Measurements from ENCODE around the gene ARHGAP29. TPM values are rescaled to one million over a fixed set of nuclear protein-coding genes. Genes with fewer than 3 reads are reported as not detected.

The ARHGAP29 gene
- total and polyA plus RNA-seq, 7 experiments from 2014 or later, result 0.02 to 0.37 (median 0.13) TPM; not detected in 4

DNA sequence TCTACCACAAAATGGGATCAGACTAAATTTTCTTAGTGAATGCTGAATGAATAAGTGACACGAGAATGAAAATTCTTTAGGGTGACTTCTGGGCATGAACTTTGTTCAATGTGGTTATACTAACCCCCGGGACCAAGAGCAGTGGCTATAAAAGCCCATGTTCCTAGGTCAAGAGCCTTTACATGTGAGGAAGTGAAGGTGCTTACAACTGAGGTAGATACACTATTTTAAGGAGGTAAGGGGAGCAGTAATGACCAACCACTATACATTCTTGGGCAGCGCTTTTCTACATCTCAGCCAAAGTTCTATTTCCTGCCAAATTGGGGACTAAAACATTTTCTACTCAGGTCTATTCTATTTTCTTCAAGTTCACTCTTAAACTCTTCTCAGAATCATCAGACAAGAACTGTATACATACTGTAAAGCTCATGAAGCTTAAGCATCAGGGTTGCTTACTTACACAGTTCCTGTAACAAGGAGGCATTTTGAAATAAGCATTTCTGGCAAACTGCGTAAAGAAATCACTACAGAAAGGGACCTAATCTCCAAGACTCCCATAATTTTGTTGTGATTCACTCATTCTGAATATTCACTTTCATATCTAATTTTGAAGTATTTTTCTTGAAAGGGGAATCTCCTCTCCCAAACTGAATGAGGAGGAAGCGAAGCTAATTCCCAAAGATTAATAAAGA lies 8.5 kb upstream of the ARHGAP29 start:
- peaks cover 0 to 26% (median 0%) of the 10 kb centered on the region in 5 donors for H3K36me3 Mint-ChIP-seq
- no peak for DNase-seq

DNA sequence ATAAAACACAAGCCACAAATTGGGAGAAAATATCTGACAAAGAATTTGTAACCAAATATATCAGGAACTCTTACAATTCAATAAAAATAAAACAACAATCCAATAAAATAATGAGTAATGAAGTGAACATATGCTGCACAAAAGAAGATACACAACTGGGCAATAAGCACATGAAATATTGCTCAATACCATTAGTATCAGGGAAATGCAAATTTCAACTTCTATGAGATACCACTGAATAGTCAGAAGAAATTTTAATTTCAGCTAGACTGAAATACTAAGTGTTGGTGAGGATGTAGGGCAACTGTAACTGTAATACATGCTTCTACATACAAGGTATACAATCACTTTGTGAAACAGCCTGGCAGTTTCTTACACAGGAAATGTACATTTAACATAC lies 7.4 kb upstream of the ARHGAP29 start:
- Mint-ChIP-seq H3K36me3 (peaks cover 0 to 26% (median 0%) of the 10 kb centered on the region in 5 donors), H3K27me3 (peaks cover 82 to 88% (median 85%) of the 10 kb centered on the region in 5 donors), H3K4me1 (peaks cover 9 to 14% (median 13%) of the 10 kb centered on the region in 7 donors), H3K4me3 (no peak overlapping the region), H3K27ac (no peak overlapping the region), H3K9me3 (peaks cover 6 to 41% (median 28%) of the 10 kb centered on the region in 11 donors)
- CTCF ChIA-PET, result no interaction called here
- H3K36me3 ChIP-seq (ENCODE audit: control insufficient read depth in 2 of 3, insufficient read depth in 3 of 3, low read length in 3 of 3), result no peaks in the 10 kb centered on the region
- ATAC-seq, result no peak
- POLR2A ChIA-PET, result no interaction called here
- DNase-seq, result no peak
- H3K27ac ChIP-seq (ENCODE audit: low read depth, low read length), result no peak overlapping the region
- intact Hi-C loops (cut with micrococcal nuclease), result no loop called here
- no peaks in the 10 kb centered on the region for H3K4me1 ChIP-seq (ENCODE audit: control insufficient read depth in 2 of 2, insufficient read depth in 2 of 2, low read length in 2 of 2)
- no peaks in the 10 kb centered on the region for H3K9me3 ChIP-seq (ENCODE audit: control insufficient read depth in 2 of 3, low read length in 3 of 3)
- no peaks in the 10 kb centered on the region for H3K27me3 ChIP-seq (ENCODE audit: control insufficient read depth in 2 of 2, insufficient read depth in 2 of 2, low read length in 2 of 2)
- no peak overlapping the region for H3K4me3 ChIP-seq (ENCODE audit: low read length)

More for the DNA sequence above, 8.5 kb upstream of the ARHGAP29 start:
- Histone ChIP-seq H3K36me3 (ENCODE audit: control insufficient read depth in 2 of 3, insufficient read depth in 3 of 3, low read length in 3 of 3) (no peaks in the 10 kb centered on the region), H3K4me1 (ENCODE audit: control insufficient read depth in 2 of 2, insufficient read depth in 2 of 2, low read length in 2 of 2) (no peaks in the 10 kb centered on the region), H3K9me3 (ENCODE audit: control insufficient read depth in 2 of 3, low read length in 3 of 3) (no peaks in the 10 kb centered on the region), H3K27me3 (ENCODE audit: control insufficient read depth in 2 of 2, insufficient read depth in 2 of 2, low read length in 2 of 2) (no peaks in the 10 kb centered on the region), H3K27ac (ENCODE audit: low read depth, low read length) (no peak overlapping the region), H3K4me3 (ENCODE audit: low read length) (no peak overlapping the region)
- no peak overlapping the region for H3K27ac Mint-ChIP-seq
- peaks cover 9 to 14% (median 13%) of the 10 kb centered on the region in 7 donors for H3K4me1 Mint-ChIP-seq
- no peak for ATAC-seq
- intact Hi-C loops (cut with micrococcal nuclease), result no loop called here
- ChIA-PET CTCF (no interaction called here), POLR2A (no interaction called here)
- H3K9me3 Mint-ChIP-seq, result peaks cover 6 to 40% (median 28%) of the 10 kb centered on the region in 11 donors
- peak overlapping the region in 3 of 10 donors; percentile 77 to 85 (median 82) for H3K4me3 Mint-ChIP-seq
- peaks cover 76 to 82% (median 80%) of the 10 kb centered on the region in 5 donors for H3K27me3 Mint-ChIP-seq

DNA sequence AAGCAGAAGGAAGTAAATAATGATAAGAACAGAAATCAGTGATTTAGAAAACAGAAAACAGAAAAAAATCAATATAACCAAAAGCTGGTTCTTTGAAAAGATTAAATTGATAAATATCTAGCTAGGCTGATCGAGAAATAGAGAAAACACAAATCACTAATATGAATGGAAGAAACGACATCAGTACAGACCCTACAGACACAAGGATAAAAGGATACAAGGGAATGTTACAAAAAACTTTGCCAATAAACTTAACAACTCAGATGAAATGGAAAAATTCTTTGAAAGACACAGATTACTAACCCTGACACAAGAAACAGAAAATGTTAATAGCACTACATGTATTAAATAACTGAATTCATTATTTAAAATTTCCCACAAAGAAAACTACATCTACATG lies 6.3 kb upstream of the ARHGAP29 start:
- Histone ChIP-seq H3K4me3 (ENCODE audit: low read length) (no peak overlapping the region), H3K36me3 (ENCODE audit: control insufficient read depth in 2 of 3, insufficient read depth in 3 of 3, low read length in 3 of 3) (no peaks in the 10 kb centered on the region), H3K27ac (ENCODE audit: low read depth, low read length) (no peak overlapping the region), H3K4me1 (ENCODE audit: control insufficient read depth in 2 of 2, insufficient read depth in 2 of 2, low read length in 2 of 2) (no peaks in the 10 kb centered on the region), H3K9me3 (ENCODE audit: control insufficient read depth in 2 of 3, low read length in 3 of 3) (no peaks in the 10 kb centered on the region), H3K27me3 (ENCODE audit: control insufficient read depth in 2 of 2, insufficient read depth in 2 of 2, low read length in 2 of 2) (peaks cover 0 to 1% of the 10 kb centered on the region in 2 donors)
- POLR2A ChIA-PET, result no interaction called here
- Mint-ChIP-seq H3K36me3 (peaks cover 0 to 26% (median 0%) of the 10 kb centered on the region in 5 donors), H3K27ac (no peak overlapping the region), H3K27me3 (peaks cover 82 to 90% (median 88%) of the 10 kb centered on the region in 5 donors), H3K4me1 (peaks cover 9 to 14% (median 13%) of the 10 kb centered on the region in 7 donors), H3K4me3 (no peak overlapping the region), H3K9me3 (peaks cover 6 to 41% (median 28%) of the 10 kb centered on the region in 11 donors)
- DNase-seq (no peak), ATAC-seq (no peak)
- CTCF ChIA-PET, result no interaction called here
- intact Hi-C loops (cut with micrococcal nuclease), result no loop called here

- CTCF ChIA-PET, result no interaction called here
- intact Hi-C loops (cut with micrococcal nuclease), result no loop called here
- Mint-ChIP-seq H3K36me3 (peaks cover 0 to 21% (median 0%) of the 10 kb centered on the region in 5 donors), H3K27ac (no peak overlapping the region), H3K27me3 (peaks cover 84 to 88% (median 86%) of the 10 kb centered on the region in 5 donors), H3K9me3 (peaks cover 6 to 44% (median 28%) of the 10 kb centered on the region in 11 donors), H3K4me3 (no peak overlapping the region), H3K4me1 (peaks cover 6 to 14% (median 10%) of the 10 kb centered on the region in 7 donors)
- ATAC-seq (no peak), DNase-seq (no peak)
- Histone ChIP-seq H3K27me3 (ENCODE audit: control insufficient read depth in 2 of 2, insufficient read depth in 2 of 2, low read length in 2 of 2) (peaks cover 0 to 11% of the 10 kb centered on the region in 2 donors), H3K36me3 (ENCODE audit: control insufficient read depth in 2 of 3, insufficient read depth in 3 of 3, low read length in 3 of 3) (no peaks in the 10 kb centered on the region), H3K4me3 (ENCODE audit: low read length) (no peak overlapping the region), H3K27ac (ENCODE audit: low read depth, low read length) (no peak overlapping the region), H3K9me3 (ENCODE audit: control insufficient read depth in 2 of 3, low read length in 3 of 3) (no peaks in the 10 kb centered on the region), H3K4me1 (ENCODE audit: control insufficient read depth in 2 of 2, insufficient read depth in 2 of 2, low read length in 2 of 2) (peaks cover 0 to 7% of the 10 kb centered on the region in 2 donors)
- POLR2A ChIA-PET, result no interaction called here
Observed at GRCh38 chr1:94240822-94241221, 3.4 kb upstream of the ARHGAP29 start.

DNA sequence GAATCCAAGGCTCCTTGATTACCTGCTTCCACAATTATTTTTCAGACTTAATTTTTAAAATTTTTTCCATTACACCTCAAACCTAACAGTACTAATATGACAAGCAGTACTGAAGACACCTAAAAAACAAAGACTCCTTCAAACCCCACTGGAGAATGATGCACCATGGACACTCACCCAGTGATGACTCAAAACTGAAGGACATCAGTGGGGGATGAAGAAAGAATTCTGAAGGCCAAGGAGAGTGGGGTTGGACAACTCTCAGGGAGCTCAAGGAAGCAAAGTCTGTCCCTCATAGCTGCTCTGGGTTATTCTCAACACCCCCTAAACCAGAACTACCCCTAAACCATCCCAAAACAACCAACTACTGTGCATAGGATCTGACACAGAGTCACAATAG lies 2.4 kb upstream of the ARHGAP29 start:
- Histone ChIP-seq H3K4me1 (ENCODE audit: control insufficient read depth in 2 of 2, insufficient read depth in 2 of 2, low read length in 2 of 2) (peaks cover 0 to 7% of the 10 kb centered on the region in 2 donors), H3K36me3 (ENCODE audit: control insufficient read depth in 2 of 3, insufficient read depth in 3 of 3, low read length in 3 of 3) (no peaks in the 10 kb centered on the region), H3K9me3 (ENCODE audit: control insufficient read depth in 2 of 3, low read length in 3 of 3) (no peaks in the 10 kb centered on the region), H3K27me3 (ENCODE audit: control insufficient read depth in 2 of 2, insufficient read depth in 2 of 2, low read length in 2 of 2) (peaks cover 0 to 13% of the 10 kb centered on the region in 2 donors), H3K27ac (ENCODE audit: low read depth, low read length) (no peak overlapping the region), H3K4me3 (ENCODE audit: low read length) (no peak overlapping the region)
- H3K9me3 Mint-ChIP-seq, result peaks cover 6 to 42% (median 28%) of the 10 kb centered on the region in 11 donors
- H3K4me1 Mint-ChIP-seq, result peaks cover 8 to 17% (median 13%) of the 10 kb centered on the region in 7 donors
- peak overlapping the region in 1 of 10 donors; percentile 18 for H3K4me3 Mint-ChIP-seq
- intact Hi-C loops (cut with micrococcal nuclease), result loop anchor here (5.0 to 10.0 kb wide), 2 partner anchors 178 to 225 kb away; partner anchors contain the start of gene ABCD3 (in 1 of the 2)
- H3K36me3 Mint-ChIP-seq, result peaks cover 0 to 21% (median 0%) of the 10 kb centered on the region in 5 donors
- ATAC-seq, result no peak
- H3K27ac Mint-ChIP-seq, result no peak overlapping the region
- ChIA-PET POLR2A (no interaction called here), CTCF (no interaction called here)
- no peak for DNase-seq
- peaks cover 83 to 85% (median 85%) of the 10 kb centered on the region in 5 donors for H3K27me3 Mint-ChIP-seq

DNA sequence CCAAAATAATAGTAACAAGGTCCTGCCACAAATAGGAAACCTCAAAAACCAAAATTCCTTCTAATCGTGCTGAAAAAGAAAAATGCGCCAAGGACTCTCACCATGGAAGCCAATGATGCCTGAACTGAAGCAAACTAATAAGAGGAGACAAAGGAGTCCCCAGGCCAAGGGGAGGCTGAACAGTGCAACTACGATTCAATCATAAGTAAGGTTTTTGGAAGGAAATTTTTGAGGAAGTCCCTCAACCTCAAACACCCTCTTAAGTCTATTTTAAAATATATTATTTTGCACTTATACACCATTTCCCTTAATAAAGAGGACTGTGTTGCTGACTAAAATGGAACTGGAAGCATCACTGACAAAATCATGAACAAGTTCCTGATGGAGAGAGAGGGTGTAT lies 1.7 kb upstream of the ARHGAP29 start:
- ChIA-PET POLR2A (no interaction called here), CTCF (no interaction called here)
- H3K36me3 Mint-ChIP-seq, result peaks cover 0 to 21% (median 0%) of the 10 kb centered on the region in 5 donors
- Histone ChIP-seq H3K36me3 (ENCODE audit: control insufficient read depth in 2 of 3, insufficient read depth in 3 of 3, low read length in 3 of 3) (no peaks in the 10 kb centered on the region), H3K27ac (ENCODE audit: low read depth, low read length) (no peak overlapping the region), H3K4me1 (ENCODE audit: control insufficient read depth in 2 of 2, insufficient read depth in 2 of 2, low read length in 2 of 2) (peaks cover 0 to 7% of the 10 kb centered on the region in 2 donors), H3K4me3 (ENCODE audit: low read length) (no peak overlapping the region), H3K27me3 (ENCODE audit: control insufficient read depth in 2 of 2, insufficient read depth in 2 of 2, low read length in 2 of 2) (peaks cover 0 to 13% of the 10 kb centered on the region in 2 donors), H3K9me3 (ENCODE audit: control insufficient read depth in 2 of 3, low read length in 3 of 3) (no peaks in the 10 kb centered on the region)
- H3K27me3 Mint-ChIP-seq, result peaks cover 81 to 85% (median 85%) of the 10 kb centered on the region in 5 donors
- H3K9me3 Mint-ChIP-seq, result peaks cover 6 to 36% (median 24%) of the 10 kb centered on the region in 11 donors
- DNase-seq (no peak), ATAC-seq (no peak)
- no peak overlapping the region for H3K4me3 Mint-ChIP-seq
- intact Hi-C loops (cut with micrococcal nuclease), result loop anchor here (5.0 to 10.0 kb wide), 2 partner anchors 178 to 226 kb away; partner anchors contain the start of gene ABCD3 (in 1 of the 2)
- no peak overlapping the region for H3K27ac Mint-ChIP-seq
- peaks cover 8 to 17% (median 13%) of the 10 kb centered on the region in 7 donors for H3K4me1 Mint-ChIP-seq
